ENCODE data around the gene MYO5B.

The MYO5B gene

DNA sequence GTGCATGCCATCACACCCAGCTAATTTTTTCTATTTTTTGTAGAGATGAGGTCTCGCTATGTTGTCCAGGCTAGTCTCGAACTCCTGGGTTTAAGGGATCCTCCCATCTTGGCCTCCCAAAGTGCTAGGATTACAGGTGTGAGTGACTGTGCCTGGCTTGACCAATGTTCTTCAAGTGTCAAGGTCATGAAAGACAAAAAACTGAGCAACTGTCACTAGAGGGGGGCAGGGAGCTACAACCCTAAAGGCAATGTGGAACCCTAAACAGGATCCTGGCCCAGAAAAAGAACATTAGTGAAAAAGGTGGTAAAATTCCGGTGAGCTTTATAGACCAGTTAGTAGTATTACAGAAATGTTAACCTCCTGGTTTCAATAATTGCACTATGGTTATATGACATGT lies 7.3 kb downstream of the MYO5B start:
- DNase-seq: no peak

DNA sequence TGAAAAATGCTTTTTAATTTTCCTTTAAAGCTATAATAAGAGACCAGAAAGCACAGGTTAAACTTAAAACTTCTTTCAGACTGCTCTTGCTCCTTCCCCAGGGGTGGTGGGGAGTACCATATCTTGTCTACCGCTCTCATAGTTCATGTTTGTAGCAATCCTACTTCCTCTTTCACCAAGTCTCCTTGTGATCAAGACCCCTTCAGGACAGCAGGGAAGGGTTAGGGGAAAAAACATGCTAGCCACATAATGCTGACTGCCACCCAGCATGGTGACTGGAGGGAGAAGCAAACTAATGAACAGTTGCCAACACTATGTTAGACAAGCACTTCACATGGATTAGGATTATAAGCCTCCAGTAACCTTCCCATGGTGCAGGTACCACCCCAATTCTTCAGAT lies 8.6 kb downstream of the MYO5B start:
- DNase-seq: no peak

- no peak for DNase-seq
Measured at GRCh38 chr18:50183556-50183955, 11.4 kb downstream of the MYO5B start.

- no peak for DNase-seq
Measured at GRCh38 chr18:50182511-50182910, 12.4 kb downstream of the MYO5B start.

DNA sequence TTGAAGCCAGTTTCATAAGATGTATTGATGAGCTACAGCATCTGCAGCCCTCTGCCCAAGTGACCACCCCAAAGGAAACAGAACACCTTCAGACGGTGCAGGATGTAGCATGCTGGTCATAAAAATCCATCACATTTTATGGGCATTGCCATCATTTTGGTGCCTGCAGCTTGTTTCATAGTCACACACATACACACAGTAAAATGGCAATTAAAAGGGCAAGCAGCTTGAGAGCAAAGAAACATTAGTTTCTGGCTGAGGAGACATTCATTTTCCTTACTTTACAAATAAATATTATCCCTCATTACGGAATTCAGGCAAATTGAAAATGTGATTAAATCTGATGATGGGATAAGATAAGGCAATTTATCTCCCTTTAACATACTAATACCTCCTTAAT lies 13.4 kb downstream of the MYO5B start:
- no peak for DNase-seq

DNA sequence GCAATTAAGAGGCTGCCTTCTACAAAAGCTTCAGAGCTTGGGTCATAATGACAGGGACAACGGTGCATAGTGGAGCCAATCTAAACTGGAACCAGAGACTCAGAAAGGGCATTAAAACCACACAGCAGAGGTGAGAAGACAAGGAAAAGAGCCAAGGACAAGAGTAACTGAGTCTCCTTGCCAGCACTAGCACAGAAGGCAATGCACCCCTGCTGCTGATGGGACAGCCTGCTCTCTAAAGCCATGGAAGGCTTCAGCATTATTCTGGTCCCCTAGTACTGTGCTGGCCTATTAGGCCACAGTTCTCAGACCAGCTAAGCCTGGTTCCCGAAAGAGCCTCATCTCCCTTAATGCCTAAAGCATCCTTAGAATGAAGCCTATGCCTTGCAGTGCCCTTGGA lies 15.5 kb downstream of the MYO5B start:
- no peak for DNase-seq

- DNase-seq: no peak
Measured at GRCh38 chr18:50177294-50177992, 17.5 kb downstream of the MYO5B start.

GRCh38 chr18:50172367-50172766 lies 22.6 kb downstream of the MYO5B start:
- DNase-seq: no peak

DNA sequence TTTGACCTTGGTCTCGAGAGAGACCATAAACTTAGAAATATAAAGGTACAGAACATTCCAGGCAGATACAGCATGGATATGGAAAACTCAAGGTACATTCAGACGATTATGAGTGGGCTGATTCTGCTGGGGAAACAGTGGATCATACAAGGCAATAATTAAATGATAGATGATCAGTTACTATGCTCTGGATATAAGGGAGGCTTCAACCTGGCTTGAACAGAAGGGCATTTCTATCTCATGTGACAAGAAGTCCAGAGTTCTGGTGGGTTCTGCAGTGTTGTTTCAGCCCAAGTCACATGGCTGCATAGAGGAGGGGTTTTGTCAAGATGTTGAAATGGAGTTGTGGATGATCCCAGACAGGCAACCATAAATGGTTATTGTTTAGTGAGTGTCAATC lies 23.5 kb downstream of the MYO5B start:
- DNase-seq: no peak

GRCh38 chr18:50170004-50170403 lies 24.9 kb downstream of the MYO5B start:
- no peak for DNase-seq

- no peak for DNase-seq
Measured at GRCh38 chr18:50169149-50169548, 25.8 kb downstream of the MYO5B start.

DNA sequence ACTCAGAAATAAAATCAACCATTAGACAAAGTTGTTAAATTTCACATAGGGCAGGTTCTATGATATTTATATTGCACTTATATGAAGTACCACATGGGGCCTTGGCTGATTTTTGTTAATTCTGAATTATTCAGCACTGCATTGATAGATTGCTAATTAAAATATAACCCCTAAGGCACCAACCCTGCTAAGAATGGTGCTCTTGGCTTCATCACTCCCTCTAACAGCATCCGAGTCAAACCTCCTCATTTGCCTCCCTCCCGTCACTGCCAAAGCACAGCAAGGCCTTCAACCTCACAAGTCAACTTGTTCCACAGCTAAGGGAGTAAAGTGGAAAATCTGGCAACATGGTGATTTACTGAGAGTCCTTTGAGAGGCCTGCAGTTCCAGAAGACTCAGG lies 27.0 kb downstream of the MYO5B start:
- no peak for DNase-seq

- DNase-seq: no peak
Measured at GRCh38 chr18:50166901-50167300, 28.0 kb downstream of the MYO5B start.

DNA sequence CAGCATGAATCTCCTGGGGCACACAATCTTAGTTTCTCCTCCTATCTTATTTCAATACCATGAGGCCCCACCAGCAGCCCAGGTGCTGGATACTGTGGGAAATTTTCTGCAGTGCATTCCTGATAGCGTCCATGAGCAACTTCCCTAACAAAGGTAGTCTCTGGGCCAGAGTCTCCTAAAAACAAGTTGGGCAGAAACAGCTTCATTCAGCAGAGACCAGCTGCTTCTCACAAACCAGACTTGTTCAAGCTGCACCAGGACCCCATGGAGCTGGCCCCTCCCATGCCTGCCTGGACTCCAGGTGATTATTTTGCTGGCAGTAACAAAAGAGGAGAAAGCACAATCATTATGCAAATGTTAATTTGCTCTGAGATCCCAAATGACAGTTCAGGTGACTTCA lies 31.4 kb downstream of the MYO5B start:
- no peak for DNase-seq

- DNase-seq: no peak
Measured at GRCh38 chr18:50162486-50163304, 32.3 kb downstream of the MYO5B start.

DNA sequence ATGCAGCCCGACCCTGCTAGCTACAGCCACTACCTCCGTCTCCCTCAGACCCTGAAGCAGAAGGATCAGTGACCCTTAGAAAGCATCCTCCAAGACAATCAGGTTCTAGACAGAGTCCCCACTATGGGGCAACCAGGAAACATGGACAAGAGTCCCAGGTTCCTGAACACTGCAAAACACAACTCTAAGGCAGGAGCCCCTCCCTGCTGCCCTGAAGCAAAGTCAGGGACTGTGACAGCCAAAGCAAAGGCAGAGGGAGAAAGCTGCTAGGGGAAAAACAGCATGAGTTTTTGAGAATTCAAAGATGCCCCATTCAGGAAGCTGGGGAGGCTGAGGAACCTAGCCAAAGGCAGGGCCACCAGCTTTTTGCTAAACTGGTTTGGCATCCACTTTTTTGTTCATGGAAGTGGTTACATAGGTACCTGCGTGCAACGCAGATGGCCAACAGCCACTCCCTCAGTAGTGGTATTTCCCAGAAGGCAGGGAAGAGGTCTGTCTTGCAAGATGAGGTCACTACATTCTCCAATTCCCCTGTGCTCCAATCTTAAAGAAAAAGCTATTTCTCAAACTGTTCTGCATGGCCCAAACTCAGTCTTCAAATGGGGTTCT lies 33.2 kb downstream of the MYO5B start:
- DNase-seq: no peak

DNA sequence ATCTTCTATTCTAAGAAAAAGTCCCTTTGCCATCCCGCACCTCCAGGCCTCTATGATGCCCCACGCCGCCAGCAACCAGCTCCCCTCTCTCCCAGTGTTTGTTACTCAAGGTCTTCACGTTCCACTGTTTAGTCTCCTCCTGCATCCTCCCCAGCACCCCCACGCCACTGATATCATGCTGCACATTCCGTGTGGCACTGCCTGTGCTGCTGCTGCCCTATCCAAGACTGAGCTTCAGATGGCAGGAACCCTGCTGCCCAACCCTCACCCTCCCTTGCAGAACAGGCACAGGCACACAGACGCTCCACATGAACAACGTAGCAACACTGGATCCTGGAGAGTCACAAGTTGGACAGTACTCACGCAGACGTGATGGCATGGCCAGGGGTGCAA lies 35.3 kb downstream of the MYO5B start:
- DNase-seq: no peak

DNA sequence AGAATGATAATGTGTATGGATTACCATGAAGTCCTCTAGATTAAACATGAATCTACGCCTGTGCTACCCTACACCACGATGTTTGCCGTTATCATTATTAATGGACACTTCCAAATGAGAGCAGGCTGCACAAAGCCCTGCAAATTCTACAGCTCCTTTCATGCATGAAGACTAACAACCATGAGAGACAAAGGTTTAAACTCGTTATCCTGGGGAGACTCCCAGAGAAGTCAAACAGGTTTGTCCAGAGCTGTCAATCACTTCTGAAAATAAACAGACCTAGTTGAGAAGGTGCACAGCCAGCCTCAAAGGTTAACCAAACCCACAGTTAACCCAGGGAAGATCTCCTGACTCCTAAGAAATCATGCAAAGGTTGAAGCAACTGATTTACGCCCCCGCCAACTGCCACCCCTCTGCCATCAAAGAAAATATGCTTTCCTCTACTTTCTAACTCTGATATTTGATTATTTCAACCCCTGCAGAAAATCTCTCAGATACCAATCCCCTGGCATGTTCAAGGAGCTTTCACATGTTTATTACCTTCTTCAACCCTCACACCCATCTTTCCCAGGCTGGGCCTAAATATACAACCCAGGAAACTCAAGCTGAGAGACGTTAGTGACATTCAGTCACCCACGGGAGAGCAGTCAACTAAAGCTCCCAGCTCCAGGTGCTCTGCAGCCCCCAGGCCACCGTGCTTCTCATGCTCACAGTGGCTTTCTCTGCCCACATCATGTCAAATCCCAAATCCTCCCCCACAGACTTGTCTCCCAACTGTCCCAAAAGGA lies 35.9 kb downstream of the MYO5B start:
- no peak for DNase-seq

DNA sequence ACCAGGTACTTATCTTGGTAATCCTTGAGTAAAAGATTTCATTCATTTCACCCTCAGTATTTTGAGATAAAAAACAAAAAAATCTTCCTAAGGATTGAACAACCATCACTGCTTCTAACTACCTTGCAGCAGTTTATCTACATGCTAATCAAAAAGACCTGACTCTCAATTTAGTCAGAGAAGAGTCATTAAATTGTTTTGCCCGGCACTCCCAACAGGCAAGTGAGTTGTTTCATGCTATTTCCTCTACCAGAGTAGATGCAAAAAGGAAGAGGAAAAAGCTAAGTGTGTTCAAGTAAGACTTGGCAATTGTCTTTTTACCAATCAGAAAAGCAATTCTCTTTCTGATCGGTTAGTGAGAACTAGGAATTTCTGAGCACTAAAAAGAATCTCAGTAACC lies 39.5 kb downstream of the MYO5B start:
- DNase-seq: no peak

DNA sequence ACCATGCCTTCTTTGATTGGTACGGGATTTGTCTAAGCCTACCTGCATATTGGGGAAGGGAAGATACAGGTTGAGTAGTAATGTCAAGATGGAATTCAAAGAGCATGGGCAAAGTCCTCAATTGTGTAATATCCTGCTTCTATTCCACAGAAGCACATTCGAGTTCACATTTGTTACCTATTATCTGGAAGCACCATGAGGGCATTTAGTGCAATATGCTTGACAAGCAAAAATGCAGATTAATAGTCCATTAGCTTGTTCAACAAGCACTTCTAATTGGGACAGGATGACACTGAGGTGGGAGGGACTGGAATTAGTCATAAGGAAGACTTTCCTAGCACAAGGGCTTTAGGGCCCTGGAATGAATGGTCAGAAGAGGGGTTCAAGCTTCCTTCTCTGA lies 40.5 kb downstream of the MYO5B start:
- DNase-seq: no peak

- DNase-seq: no peak
Measured at GRCh38 chr18:50152900-50153299, 42.0 kb downstream of the MYO5B start.

- no peak for DNase-seq
Measured at GRCh38 chr18:50151926-50152325, 43.0 kb downstream of the MYO5B start.

- DNase-seq: no peak
Measured at GRCh38 chr18:50144540-50144939, 50.4 kb downstream of the MYO5B start.

Data from stimulated activated CD8-positive, alpha-beta memory T cell treated with anti-CD3 and anti-CD28 coated beads, Interleukin-4, amount 100 ng/mL, for 48 hours (primary cell).